Neuronal stem cell (in vitro differentiated cells): ENCODE data around the gene CHID1.

Source experiments
- DNase-seq: peaks from one replicate; pipeline ENCODE4 v3.0.0-alpha.2; 2013; ENCODE audit warnings: low spot score
- H2AFZ ChIP-seq: one replicate; pipeline ENCODE4 v1.6.1; 2013; ENCODE audit warnings: mild to moderate bottlenecking, low read length, inconsistent platforms
- H2AK5ac ChIP-seq: 2 replicates; pipeline ENCODE4 v1.6.1; 2013; ENCODE audit warnings: low read depth, mild to moderate bottlenecking, inconsistent platforms, low read length, moderate library complexity, mixed read lengths
- H2BK120ac ChIP-seq: 2 replicates; pipeline ENCODE4 v1.6.1; 2013; ENCODE audit warnings: low read depth, mild to moderate bottlenecking, inconsistent platforms, low read length, moderate library complexity, mixed read lengths
- H2BK12ac ChIP-seq: one replicate; pipeline ENCODE4 v1.6.1; 2013; ENCODE audit warnings: low read length, inconsistent platforms
- H2BK15ac ChIP-seq: 2 replicates; pipeline ENCODE4 v1.6.1; 2013; ENCODE audit warnings: mild to moderate bottlenecking, low read length, inconsistent platforms, mixed read lengths
- H2BK5ac ChIP-seq: one replicate; pipeline ENCODE4 v1.6.1; 2013; ENCODE audit warnings: inconsistent platforms, mild to moderate bottlenecking, low read length, moderate library complexity
- H3K14ac ChIP-seq: one replicate; pipeline ENCODE4 v1.6.1; 2013; ENCODE audit warnings: low read length, inconsistent platforms
- H3K18ac ChIP-seq: 2 replicates; pipeline ENCODE4 v1.6.1; 2013; ENCODE audit warnings: low read length, inconsistent platforms
- H3K23ac ChIP-seq: 2 replicates; pipeline ENCODE4 v1.6.1; 2013; ENCODE audit warnings: low read depth, mild to moderate bottlenecking, mixed read lengths, low read length, inconsistent platforms; ENCODE audit not compliant: poor library complexity
- H3K27ac ChIP-seq: replicated peaks from 3 replicates; pipeline ENCODE4 v1.5.1; 2013; ENCODE audit warnings: low read length, inconsistent platforms
- H3K27me3 ChIP-seq, 3 experiments: 2 replicates each; pipeline ENCODE4 v1.6.1; 2013; ENCODE audit warnings: low read length in 3 of 3, mild to moderate bottlenecking in 2 of 3, inconsistent platforms in 1 of 3, low read depth in 1 of 3, mixed read lengths in 1 of 3, moderate library complexity in 1 of 3; ENCODE audit not compliant: control insufficient read depth in 3 of 3, insufficient read depth in 3 of 3
- H3K36me3 ChIP-seq, 2 donors: replicated peaks in 1 of 2; 2 replicates each; pipeline ENCODE4 v1.6.1; 2013; ENCODE audit warnings: low read length in 2 of 2; ENCODE audit not compliant: control insufficient read depth in 2 of 2, insufficient read depth in 2 of 2
- H3K4ac ChIP-seq: 2 replicates; pipeline ENCODE4 v1.6.1; 2013; ENCODE audit warnings: inconsistent platforms, mild to moderate bottlenecking, low read length, moderate library complexity
- H3K4me1 ChIP-seq, 2 donors: 1 replicate in 1 of 2; 2 replicates in 1 of 2; pipeline ENCODE4 v1.6.1; 2013; ENCODE audit warnings: low read length in 2 of 2, low read depth in 1 of 2; ENCODE audit not compliant: control insufficient read depth in 2 of 2, insufficient read depth in 1 of 2
- H3K4me2 ChIP-seq: one replicate; pipeline ENCODE4 v1.6.1; 2013; ENCODE audit warnings: mild to moderate bottlenecking, low read length, inconsistent platforms; ENCODE audit not compliant: insufficient read depth, poor library complexity, severe bottlenecking
- H3K4me3 ChIP-seq, 2 donors: 2 replicates each; pipeline ENCODE4 v1.5.1; 2013; ENCODE audit warnings: low read length in 2 of 2, mild to moderate bottlenecking in 2 of 2, inconsistent platforms in 1 of 2, moderate library complexity in 1 of 2
- H3K79me1 ChIP-seq: one replicate; pipeline ENCODE4 v1.6.1; 2013; ENCODE audit warnings: low read depth, mild to moderate bottlenecking, inconsistent platforms, low read length, moderate library complexity
- H3K9ac ChIP-seq: one replicate; pipeline ENCODE4 v1.6.1; 2013; ENCODE audit warnings: mild to moderate bottlenecking, low read depth, low read length, inconsistent platforms; ENCODE audit not compliant: poor library complexity
- H3K9me3 ChIP-seq, 2 donors: replicated peaks in 1 of 2; 2 replicates each; pipeline versions ENCODE3 to v1.6.1; 2013; ENCODE audit warnings: low read length in 2 of 2, mild to moderate bottlenecking in 2 of 2, inconsistent platforms in 1 of 2, low read depth in 1 of 2, mixed read lengths in 1 of 2, moderate library complexity in 1 of 2; ENCODE audit not compliant: control insufficient read depth in 2 of 2, insufficient read depth in 1 of 2
- H4K8ac ChIP-seq: one replicate; pipeline ENCODE4 v1.6.1; 2013; ENCODE audit warnings: low read depth, mild to moderate bottlenecking, inconsistent platforms, low read length, moderate library complexity
- H4K91ac ChIP-seq: one replicate; pipeline ENCODE4 v1.6.1; 2013; ENCODE audit warnings: low read length, low read depth, mild to moderate bottlenecking, inconsistent platforms; ENCODE audit not compliant: poor library complexity
- WGBS, 2 donors: extraction: QIAGEN DNeasy Blood & Tissue Kit; methylation state at CpG; one replicate each; pipeline ENCODE4 v1.1.7; 2013; ENCODE audit warnings: missing lambda C conversion rate in 2 of 2, mixed read lengths in 1 of 2; ENCODE audit not compliant: insufficient read length in 2 of 2, insufficient replicate concordance in 1 of 2; ENCODE audit errors: extremely low coverage in 2 of 2; 5-methylcytosine and 5-hydroxymethylcytosine counted together

CHID1 gene

GRCh38 chr11:829176-829846 is 81.3 kb downstream of the CHID1 start:
- peaks cover 0 to 3% of the 10 kb centered on the region in 2 donors for H3K9me3 ChIP-seq
- H2AFZ ChIP-seq, result peak overlapping the region; percentile 80
- peak overlapping the region; percentile 8 for H2BK12ac ChIP-seq
- peak overlapping the region; percentile 91 for H3K9ac ChIP-seq
- peak overlapping the region; percentile 86 for H3K4me2 ChIP-seq
- H3K4me1 ChIP-seq, result peaks cover 49 to 59% of the 10 kb centered on the region in 2 donors
- peak overlapping the region; percentile 45 to 73 for H3K4me3 ChIP-seq
- H3K14ac ChIP-seq, result peak overlapping the region; percentile 1
- H3K4ac ChIP-seq, result no peak overlapping the region
- H2AK5ac ChIP-seq, result peak overlapping the region; percentile 41
- peaks cover 9 to 56% (median 18%) of the 10 kb centered on the region in 3 experiments for H3K27me3 ChIP-seq
- H2BK120ac ChIP-seq, result no peak overlapping the region
- H3K79me1 ChIP-seq, result peaks cover 7% of the 10 kb centered on the region
- peak overlapping the region; percentile 40 for H2BK15ac ChIP-seq
- no CpG with 5 or more reads among the region's 40 CpGs for WGBS, 2 donors
- no peak overlapping the region for H4K91ac ChIP-seq
- H3K36me3 ChIP-seq, result peaks cover 0 to 11% of the 10 kb centered on the region in 2 donors
- H3K27ac ChIP-seq, result no peak overlapping the region
- H3K18ac ChIP-seq, result peak overlapping the region; percentile 80
- peak overlapping the region; percentile 70 for H3K23ac ChIP-seq
- DNase-seq, result no peak
- no peak overlapping the region for H4K8ac ChIP-seq
- H2BK5ac ChIP-seq, result peak overlapping the region; percentile 95

GRCh38 chr11:828506-829175 is 82.0 kb downstream of the CHID1 start:
- WGBS, 2 donors, result no CpG with 5 or more reads among the region's 21 CpGs
- Histone ChIP-seq H3K4me1 (peaks cover 45 to 56% of the 10 kb centered on the region in 2 donors), H2BK15ac (peak overlapping the region; percentile 82)

GRCh38 chr11:827897-828192 is 82.8 kb downstream of the CHID1 start, which contains the start of gene CRACR2B:
Gene CRACR2B (plus strand): TSS chr11:827919. CDS start chr11:828608, 689 bp downstream.
- H3K79me1 ChIP-seq, result peaks cover 3% of the 10 kb centered on the region
- peak within 1 kb of the TSS; percentile 8 for H2BK12ac ChIP-seq
- H3K4me3 ChIP-seq, result peak within 1 kb of the TSS; percentile 45 to 55
- peak within 1 kb of the TSS; percentile 97 for H3K14ac ChIP-seq
- H2AFZ ChIP-seq, result peak within 1 kb of the TSS; percentile 80
- H2BK120ac ChIP-seq, result no peak within 1 kb of the TSS
- H3K4me1 ChIP-seq, result peaks cover 45 to 53% of the 10 kb centered on the region in 2 donors
- WGBS, 2 donors, result no CpG with 5 or more reads among the region's 5 CpGs
- peak within 1 kb of the TSS; percentile 13 for H3K4ac ChIP-seq
- H3K4me2 ChIP-seq, result peak within 1 kb of the TSS; percentile 83
- no peak within 1 kb of the TSS for H4K8ac ChIP-seq
- H3K23ac ChIP-seq, result peak within 1 kb of the TSS; percentile 93
- H2BK5ac ChIP-seq, result peak within 1 kb of the TSS; percentile 88
- H3K9me3 ChIP-seq, result peaks cover 0 to 3% of the 10 kb centered on the region in 2 donors
- H4K91ac ChIP-seq, result no peak within 1 kb of the TSS
- no peak for DNase-seq
- H2BK15ac ChIP-seq, result peak within 1 kb of the TSS; percentile 82
- H3K9ac ChIP-seq, result peak within 1 kb of the TSS; percentile 77
- peaks cover 9 to 56% (median 18%) of the 10 kb centered on the region in 3 experiments for H3K27me3 ChIP-seq
- peak within 1 kb of the TSS; percentile 92 for H3K18ac ChIP-seq
- H3K36me3 ChIP-seq, result peaks cover 0 to 22% of the 10 kb centered on the region in 2 donors
- peak within 1 kb of the TSS; percentile 85 for H2AK5ac ChIP-seq
- no peak within 1 kb of the TSS for H3K27ac ChIP-seq

More at GRCh38 chr11:828506-829175, 82.0 kb downstream of the CHID1 start:
- Histone ChIP-seq H3K79me1 (peaks cover 7% of the 10 kb centered on the region), H3K27me3 (peaks cover 9 to 56% (median 18%) of the 10 kb centered on the region in 3 experiments), H2BK5ac (no peak overlapping the region), H3K27ac (no peak overlapping the region), H4K91ac (no peak overlapping the region), H2AK5ac (peak overlapping the region; percentile 85), H3K18ac (peak overlapping the region; percentile 72), H3K4me3 (peak overlapping the region in 1 of 2 donors; percentile 45), H3K9ac (peak overlapping the region; percentile 91), H2BK12ac (peak overlapping the region; percentile 8), H3K36me3 (peaks cover 0 to 18% of the 10 kb centered on the region in 2 donors), H2AFZ (peak overlapping the region; percentile 80), H3K14ac (peak overlapping the region; percentile 9), H4K8ac (no peak overlapping the region), H2BK120ac (no peak overlapping the region), H3K4ac (peak overlapping the region; percentile 13), H3K9me3 (peaks cover 0 to 3% of the 10 kb centered on the region in 2 donors), H3K23ac (peak overlapping the region; percentile 40), H3K4me2 (peak overlapping the region; percentile 11)
- no peak for DNase-seq
